ENCODE results near the gene CSTF1.
A peak's percentile ranks its signal among the peaks of the same experiment; 100 is the strongest.

Gene CSTF1

DNA sequence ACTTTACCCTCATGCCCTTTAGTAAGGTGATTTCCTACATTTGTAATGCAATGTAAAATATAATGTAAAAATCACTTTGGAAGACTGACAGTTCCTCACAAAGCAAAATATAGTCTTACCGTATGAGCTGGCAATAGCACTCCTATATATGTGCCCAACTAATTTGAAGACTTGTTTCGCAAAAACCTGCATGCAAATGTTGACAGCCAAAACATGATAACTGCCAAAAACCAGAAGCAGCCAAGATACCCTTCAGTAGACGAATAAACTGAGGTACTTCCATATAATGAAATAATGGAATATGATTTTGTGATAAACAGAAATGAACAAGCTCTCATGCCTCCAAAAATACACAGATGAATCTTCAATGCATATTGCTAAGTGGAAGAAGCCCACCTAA lies 14.1 kb upstream of the CSTF1 start:
- Histone ChIP-seq H2AFZ (ENCODE audit: low read depth) (no peak overlapping the region), H3K4me1 (ENCODE audit: low read depth, poor library complexity, severe bottlenecking) (peaks cover 41% of the 10 kb centered on the region), H3K27me3 (ENCODE audit: insufficient read depth, low read depth) (no peaks in the 10 kb centered on the region), H3K4me3 (IDR thresholded peaks at IDR 0.05; ENCODE audit: insufficient read depth, low read depth, low read length) (no peak overlapping the region), H3K36me3 (ENCODE audit: insufficient read depth) (peaks cover 6% of the 10 kb centered on the region; the same call in 1 of the 2 replicates), H4K20me1 (ENCODE audit: insufficient read depth) (no peaks in the 10 kb centered on the region), H3K27ac (no peak overlapping the region), H3K4me2 (no peak overlapping the region), H3K79me2 (ENCODE audit: insufficient read depth, low read depth) (peaks cover 27% of the 10 kb centered on the region), H3K9ac (no peak overlapping the region)
- TF ChIP-seq, protein P1, sequence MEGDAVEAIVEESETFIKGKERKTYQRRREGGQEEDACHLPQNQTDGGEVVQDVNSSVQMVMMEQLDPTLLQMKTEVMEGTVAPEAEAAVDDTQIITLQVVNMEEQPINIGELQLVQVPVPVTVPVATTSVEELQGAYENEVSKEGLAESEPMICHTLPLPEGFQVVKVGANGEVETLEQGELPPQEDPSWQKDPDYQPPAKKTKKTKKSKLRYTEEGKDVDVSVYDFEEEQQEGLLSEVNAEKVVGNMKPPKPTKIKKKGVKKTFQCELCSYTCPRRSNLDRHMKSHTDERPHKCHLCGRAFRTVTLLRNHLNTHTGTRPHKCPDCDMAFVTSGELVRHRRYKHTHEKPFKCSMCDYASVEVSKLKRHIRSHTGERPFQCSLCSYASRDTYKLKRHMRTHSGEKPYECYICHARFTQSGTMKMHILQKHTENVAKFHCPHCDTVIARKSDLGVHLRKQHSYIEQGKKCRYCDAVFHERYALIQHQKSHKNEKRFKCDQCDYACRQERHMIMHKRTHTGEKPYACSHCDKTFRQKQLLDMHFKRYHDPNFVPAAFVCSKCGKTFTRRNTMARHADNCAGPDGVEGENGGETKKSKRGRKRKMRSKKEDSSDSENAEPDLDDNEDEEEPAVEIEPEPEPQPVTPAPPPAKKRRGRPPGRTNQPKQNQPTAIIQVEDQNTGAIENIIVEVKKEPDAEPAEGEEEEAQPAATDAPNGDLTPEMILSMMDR (conservative IDR thresholded peaks at IDR 0.05; ENCODE audit: low read depth, low read length): no peak

DNA sequence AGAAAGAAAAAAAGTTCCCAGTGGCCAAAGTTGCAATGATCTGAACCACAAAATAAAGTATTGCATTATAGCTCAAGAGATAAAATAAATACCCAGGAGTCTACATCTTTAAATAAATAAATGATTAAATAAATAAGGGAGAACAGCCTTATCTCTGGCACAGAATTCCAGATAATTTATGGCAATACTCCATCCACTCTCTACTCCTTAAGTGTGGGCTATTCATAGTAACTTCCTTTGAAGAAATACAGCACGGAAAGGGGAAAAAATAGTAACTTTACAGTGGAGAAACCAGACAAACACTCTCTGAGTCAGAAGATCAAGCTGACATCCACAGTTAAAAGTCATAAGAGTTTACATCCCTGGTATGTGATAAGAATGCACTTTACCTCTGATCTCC lies 12.1 kb upstream of the CSTF1 start:
- Histone ChIP-seq H3K9ac (no peak overlapping the region), H4K20me1 (ENCODE audit: insufficient read depth) (no peaks in the 10 kb centered on the region), H3K79me2 (ENCODE audit: insufficient read depth, low read depth) (peaks cover 46% of the 10 kb centered on the region), H3K4me3 (IDR thresholded peaks at IDR 0.05; ENCODE audit: insufficient read depth, low read depth, low read length) (no peak overlapping the region), H3K27ac (no peak overlapping the region), H3K27me3 (ENCODE audit: insufficient read depth, low read depth) (no peaks in the 10 kb centered on the region), H3K4me1 (ENCODE audit: low read depth, poor library complexity, severe bottlenecking) (peaks cover 52% of the 10 kb centered on the region), H3K36me3 (ENCODE audit: insufficient read depth) (no peaks in the 10 kb centered on the region; the same call in 1 of the 2 replicates), H2AFZ (ENCODE audit: low read depth) (no peak overlapping the region), H3K4me2 (no peak overlapping the region)
- TF ChIP-seq, protein P1 (conservative IDR thresholded peaks at IDR 0.05; ENCODE audit: low read depth, low read length): no peak

DNA sequence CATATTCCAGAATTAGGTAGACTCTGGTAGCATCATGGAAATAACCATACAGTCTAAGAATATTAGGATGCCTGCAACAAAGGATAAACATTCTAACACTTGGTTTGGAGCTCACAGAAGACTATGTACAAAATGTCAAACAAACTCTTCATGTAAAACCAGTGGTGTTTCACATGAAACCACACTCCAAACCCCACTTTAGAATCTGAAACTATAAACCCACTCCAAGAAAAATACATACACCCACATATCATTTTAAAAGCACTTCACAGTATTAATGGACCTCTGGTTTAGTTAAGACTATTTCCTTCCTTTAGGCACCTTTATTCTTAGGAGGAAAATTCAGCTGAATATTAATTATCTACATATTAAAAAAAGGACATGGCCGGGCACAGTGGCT lies 10.9 kb upstream of the CSTF1 start:
- TF ChIP-seq, protein P1 (conservative IDR thresholded peaks at IDR 0.05; ENCODE audit: low read depth, low read length): no peak
- peaks cover 35% of the 10 kb centered on the region; the same call in 1 of the 2 replicates for H3K79me2 ChIP-seq (ENCODE audit: insufficient read depth, low read depth)

DNA sequence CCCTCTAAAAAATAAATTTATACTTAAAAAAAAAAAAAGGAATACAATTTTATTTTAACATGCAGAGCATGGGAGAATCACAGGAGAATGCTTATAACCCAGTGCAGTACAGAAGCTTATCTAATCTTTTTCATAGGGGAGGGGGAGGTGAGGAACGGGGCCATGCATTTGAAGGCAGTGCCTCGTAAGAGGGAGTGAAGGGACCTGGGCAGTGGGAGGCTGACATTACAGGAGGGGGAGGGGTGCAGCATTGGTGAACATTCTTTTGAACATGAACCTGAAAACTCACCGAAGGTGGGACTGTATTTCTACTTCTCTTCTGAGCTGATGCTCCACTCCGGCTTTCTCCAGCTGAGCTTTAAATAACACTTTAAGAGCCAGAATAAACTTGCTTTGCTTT lies 9.7 kb upstream of the CSTF1 start:
- no peak overlapping the region for H2AFZ ChIP-seq (ENCODE audit: low read depth)
- TF ChIP-seq, protein P1 (conservative IDR thresholded peaks at IDR 0.05; ENCODE audit: low read depth, low read length): no peak
- peaks cover 48% of the 10 kb centered on the region for H3K4me1 ChIP-seq (ENCODE audit: low read depth, poor library complexity, severe bottlenecking)
- peaks cover 31% of the 10 kb centered on the region; the same call in 1 of the 2 replicates for H3K79me2 ChIP-seq (ENCODE audit: insufficient read depth, low read depth)
- H3K27ac ChIP-seq: no peak overlapping the region
- H4K20me1 ChIP-seq (ENCODE audit: insufficient read depth): no peaks in the 10 kb centered on the region
- H3K36me3 ChIP-seq (ENCODE audit: insufficient read depth): peaks cover 7% of the 10 kb centered on the region; the same call in 1 of the 2 replicates
- H3K4me3 ChIP-seq (IDR thresholded peaks at IDR 0.05; ENCODE audit: insufficient read depth, low read depth, low read length): no peak overlapping the region
- H3K27me3 ChIP-seq (ENCODE audit: insufficient read depth, low read depth): no peaks in the 10 kb centered on the region
- no peak overlapping the region for H3K9ac ChIP-seq
- H3K4me2 ChIP-seq: peak overlapping the region; percentile 59; the same call in 1 of the 2 replicates

More for the DNA sequence above, 10.9 kb upstream of the CSTF1 start:
- Histone ChIP-seq H3K9ac (no peak overlapping the region), H3K27ac (peak overlapping the region; percentile 34; the same call in 1 of the 2 replicates), H3K4me1 (ENCODE audit: low read depth, poor library complexity, severe bottlenecking) (peaks cover 48% of the 10 kb centered on the region), H3K4me2 (peak overlapping the region; percentile 59), H2AFZ (ENCODE audit: low read depth) (no peak overlapping the region), H3K27me3 (ENCODE audit: insufficient read depth, low read depth) (no peaks in the 10 kb centered on the region), H3K4me3 (IDR thresholded peaks at IDR 0.05; ENCODE audit: insufficient read depth, low read depth, low read length) (no peak overlapping the region), H3K36me3 (ENCODE audit: insufficient read depth) (peaks cover 7% of the 10 kb centered on the region; the same call in 1 of the 2 replicates), H4K20me1 (ENCODE audit: insufficient read depth) (no peaks in the 10 kb centered on the region)
